ENCODE data around the gene VWA3A. TPM values are rescaled to one million over a fixed set of nuclear protein-coding genes. Genes with fewer than 3 reads are reported as not detected.
"Not testable (repeated sequence)": the region's sequence is repeated elsewhere in the genome, so short reads cannot be mapped to it uniquely, and the experiment has no call there.

VWA3A gene
- total RNA-seq (2021), result 0.57 and 0.64 TPM in 2 replicates
- percentile 32 among the genes with signal in this experiment for Bru-seq, nascent RNA
- BruChase-seq, experiment 1, labeled RNA remaining after a 2-hour chase, result percentile 33 among the genes with signal in this experiment
- BruChase-seq, experiment 2, labeled RNA remaining after a 6-hour chase, result percentile 46 among the genes with signal in this experiment
- long read RNA-seq, result 0 reads

- intact Hi-C loops (cut with micrococcal nuclease; ENCODE audit: unreplicated experiment), result no loop called here
- BruUV-seq (replicated peaks), result no TSS peak
- no peaks in the 10 kb centered on the region for H3K27me3 ChIP-seq (replicated peaks; ENCODE audit: insufficient read depth, low read depth, low read length, poor library complexity)
- no peak for DNase-seq (ENCODE audit: low spot score)
- TF ChIP-seq, protein P1, sequence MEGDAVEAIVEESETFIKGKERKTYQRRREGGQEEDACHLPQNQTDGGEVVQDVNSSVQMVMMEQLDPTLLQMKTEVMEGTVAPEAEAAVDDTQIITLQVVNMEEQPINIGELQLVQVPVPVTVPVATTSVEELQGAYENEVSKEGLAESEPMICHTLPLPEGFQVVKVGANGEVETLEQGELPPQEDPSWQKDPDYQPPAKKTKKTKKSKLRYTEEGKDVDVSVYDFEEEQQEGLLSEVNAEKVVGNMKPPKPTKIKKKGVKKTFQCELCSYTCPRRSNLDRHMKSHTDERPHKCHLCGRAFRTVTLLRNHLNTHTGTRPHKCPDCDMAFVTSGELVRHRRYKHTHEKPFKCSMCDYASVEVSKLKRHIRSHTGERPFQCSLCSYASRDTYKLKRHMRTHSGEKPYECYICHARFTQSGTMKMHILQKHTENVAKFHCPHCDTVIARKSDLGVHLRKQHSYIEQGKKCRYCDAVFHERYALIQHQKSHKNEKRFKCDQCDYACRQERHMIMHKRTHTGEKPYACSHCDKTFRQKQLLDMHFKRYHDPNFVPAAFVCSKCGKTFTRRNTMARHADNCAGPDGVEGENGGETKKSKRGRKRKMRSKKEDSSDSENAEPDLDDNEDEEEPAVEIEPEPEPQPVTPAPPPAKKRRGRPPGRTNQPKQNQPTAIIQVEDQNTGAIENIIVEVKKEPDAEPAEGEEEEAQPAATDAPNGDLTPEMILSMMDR (conservative IDR thresholded peaks at IDR 0.05; ENCODE audit: low read depth, low read length), result no peak
- TF ChIP-seq EZH2 (IDR thresholded peaks at IDR 0.05; ENCODE audit: borderline replicate concordance, low read depth, low read length, poor library complexity, severe bottlenecking), result no peak
- CTCF ChIA-PET, result interaction anchor here (0.8 kb wide), 1 partner anchor 15 kb away, joined by 3 read pairs; no protein-coding TSS in a partner anchor
- no peak within 1 kb of the TSS for H3K4me3 ChIP-seq (ENCODE audit: low read depth, low read length, poor library complexity, severe bottlenecking)
- H3K4me1 ChIP-seq (ENCODE audit: insufficient read depth, low read length, poor library complexity, severe bottlenecking), result no peaks in the 10 kb centered on the region
- H3K36me3 ChIP-seq (ENCODE audit: insufficient read depth, low read length, poor library complexity, severe bottlenecking), result no peaks in the 10 kb centered on the region
- H3K9me3 ChIP-seq (ENCODE audit: low read depth, low read length, poor library complexity, severe bottlenecking), result no peaks in the 10 kb centered on the region
- POLR2A ChIA-PET (ENCODE audit: low non-redundant PET), result no interaction called here
- no peak within 1 kb of the TSS for H3K27ac ChIP-seq (ENCODE audit: low read depth, low read length, poor library complexity, severe bottlenecking)
Observed at GRCh38 chr16:22092143-22092933, at the start of gene VWA3A. Gene VWA3A (plus strand): TSS chr16:22092541. CDS start chr16:22092638, 97 bp downstream.

DNA sequence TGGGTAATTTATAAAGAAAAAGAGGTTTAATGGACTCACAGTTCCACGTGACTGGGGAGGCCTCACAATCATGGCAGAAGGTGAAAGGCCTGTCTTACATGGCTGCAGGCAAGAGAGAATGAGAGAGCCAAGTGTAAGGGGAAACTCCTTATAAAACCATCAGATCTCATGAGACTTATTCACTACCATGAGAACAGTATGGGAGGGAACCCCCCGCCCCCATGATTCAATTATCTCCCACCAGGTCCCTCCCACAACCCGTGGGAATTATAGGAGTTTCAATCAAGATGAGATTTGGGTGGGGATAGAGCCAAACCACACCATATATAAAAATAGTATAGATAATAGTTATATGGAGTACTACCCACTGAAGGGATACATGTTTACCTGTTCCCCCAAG lies 48.5 kb upstream of the VWA3A start:
- H3K4me1 ChIP-seq (ENCODE audit: insufficient read depth, low read length, poor library complexity, severe bottlenecking); H3K27ac ChIP-seq (ENCODE audit: low read depth, low read length, poor library complexity, severe bottlenecking); DNase-seq (ENCODE audit: low spot score); H3K27me3 ChIP-seq (replicated peaks; ENCODE audit: insufficient read depth, low read depth, low read length, poor library complexity); BruUV-seq (replicated peaks); H3K9me3 ChIP-seq (ENCODE audit: low read depth, low read length, poor library complexity, severe bottlenecking); H3K36me3 ChIP-seq (ENCODE audit: insufficient read depth, low read length, poor library complexity, severe bottlenecking); intact Hi-C loops (cut with micrococcal nuclease; ENCODE audit: unreplicated experiment); POLR2A ChIA-PET (ENCODE audit: low non-redundant PET); H3K4me3 ChIP-seq (ENCODE audit: low read depth, low read length, poor library complexity, severe bottlenecking): not testable (repeated sequence)
- CTCF ChIA-PET, result interaction anchor here (1.3 kb wide), 1 partner anchor 34 kb away, joined by 3 read pairs; no protein-coding TSS in a partner anchor

DNA sequence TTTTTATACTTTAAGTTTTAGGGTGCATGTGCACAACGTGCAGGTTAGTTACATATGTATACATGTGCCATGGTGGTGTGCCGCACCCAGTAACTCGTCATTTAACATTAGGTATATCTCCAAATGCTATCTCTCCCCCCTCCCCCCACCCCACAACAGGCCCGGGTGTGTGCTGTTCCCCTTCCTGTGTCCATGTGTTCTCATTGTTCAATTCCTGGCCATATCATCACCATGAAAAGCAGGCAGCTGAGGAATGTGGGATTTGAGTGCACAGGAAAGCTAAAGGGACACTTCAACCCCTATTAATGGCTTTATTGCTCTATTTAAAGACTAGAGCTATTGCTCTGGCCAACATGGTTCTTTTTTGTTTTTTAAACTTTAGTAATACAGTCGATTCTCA lies 46.5 kb upstream of the VWA3A start:
- H3K36me3 ChIP-seq (ENCODE audit: insufficient read depth, low read length, poor library complexity, severe bottlenecking); intact Hi-C loops (cut with micrococcal nuclease; ENCODE audit: unreplicated experiment); H3K27me3 ChIP-seq (replicated peaks; ENCODE audit: insufficient read depth, low read depth, low read length, poor library complexity); H3K9me3 ChIP-seq (ENCODE audit: low read depth, low read length, poor library complexity, severe bottlenecking); DNase-seq (ENCODE audit: low spot score); H3K4me3 ChIP-seq (ENCODE audit: low read depth, low read length, poor library complexity, severe bottlenecking); CTCF ChIA-PET; H3K27ac ChIP-seq (ENCODE audit: low read depth, low read length, poor library complexity, severe bottlenecking); BruUV-seq (replicated peaks); H3K4me1 ChIP-seq (ENCODE audit: insufficient read depth, low read length, poor library complexity, severe bottlenecking); POLR2A ChIA-PET (ENCODE audit: low non-redundant PET): not testable (repeated sequence)

DNA sequence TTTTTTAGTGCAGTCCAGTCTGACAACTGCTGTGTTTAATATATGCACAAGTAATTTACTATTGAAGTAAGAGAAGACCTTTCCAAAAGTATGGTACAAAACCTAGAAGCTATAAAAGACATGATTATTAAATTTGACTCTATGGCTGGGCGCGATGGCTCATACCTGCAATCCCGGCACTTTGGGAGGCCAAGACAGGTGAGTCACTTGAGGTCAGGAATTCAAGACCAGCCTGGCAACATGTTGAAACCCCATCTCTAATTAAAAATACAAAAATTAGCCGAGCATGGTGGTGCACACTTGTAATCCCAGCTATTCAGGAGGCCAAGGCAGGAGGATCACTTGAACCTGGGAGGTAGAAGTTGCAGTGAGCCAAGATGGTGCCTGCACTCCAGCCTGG lies 41.4 kb upstream of the VWA3A start:
- DNase-seq (ENCODE audit: low spot score), result no peak
- ChIA-PET POLR2A (ENCODE audit: low non-redundant PET) (interaction anchor here (0.6 kb wide), 1 partner anchor 807 kb away, joined by 11 read pairs; no protein-coding TSS in a partner anchor), CTCF (no interaction called here)
- no TSS peak for BruUV-seq (replicated peaks)
- Histone ChIP-seq H3K27me3 (replicated peaks; ENCODE audit: insufficient read depth, low read depth, low read length, poor library complexity) (no peaks in the 10 kb centered on the region), H3K9me3 (ENCODE audit: low read depth, low read length, poor library complexity, severe bottlenecking) (no peaks in the 10 kb centered on the region), H3K36me3 (ENCODE audit: insufficient read depth, low read length, poor library complexity, severe bottlenecking) (no peaks in the 10 kb centered on the region), H3K4me3 (ENCODE audit: low read depth, low read length, poor library complexity, severe bottlenecking) (no peak overlapping the region), H3K27ac (ENCODE audit: low read depth, low read length, poor library complexity, severe bottlenecking) (no peak overlapping the region), H3K4me1 (ENCODE audit: insufficient read depth, low read length, poor library complexity, severe bottlenecking) (no peaks in the 10 kb centered on the region)
- no peak for TF ChIP-seq EZH2 (IDR thresholded peaks at IDR 0.05; ENCODE audit: borderline replicate concordance, low read depth, low read length, poor library complexity, severe bottlenecking)
- TF ChIP-seq, protein P1 (conservative IDR thresholded peaks at IDR 0.05; ENCODE audit: low read depth, low read length), result no peak
- intact Hi-C loops (cut with micrococcal nuclease; ENCODE audit: unreplicated experiment), result no loop called here
